ENCODE results near the gene RGS9BP. TPM values are rescaled to one million over a fixed set of nuclear protein-coding genes. Genes with fewer than 3 reads are reported as not detected.
"Not testable (repeated sequence)": the region's sequence is repeated elsewhere in the genome, so short reads cannot be mapped to it uniquely, and the experiment has no call there.

RGS9BP gene
- total RNA-seq, 6 donors from 2014 or later, result 2.2 to 9.4 (median 6.0) TPM

GRCh38 chr19:32702010-32702409 is 26.4 kb downstream of the RGS9BP start:
- Histone ChIP-seq H3K4me1 (peaks cover 2 to 35% (median 13%) of the 10 kb centered on the region in 4 donors), H3K36me3 (peaks cover 3 to 39% (median 12%) of the 10 kb centered on the region in 4 donors), H3K9me3 (peaks cover 6 to 10% (median 9%) of the 10 kb centered on the region in 4 donors), H3K4me3 (no peak overlapping the region), H3K27me3 (no peaks in the 10 kb centered on the region), H3K27ac (no peak overlapping the region)
- WGBS, 2 donors, result 62 to 71% methylated on average over 5 of the region's 5 CpGs
- TF ChIP-seq, protein P1, sequence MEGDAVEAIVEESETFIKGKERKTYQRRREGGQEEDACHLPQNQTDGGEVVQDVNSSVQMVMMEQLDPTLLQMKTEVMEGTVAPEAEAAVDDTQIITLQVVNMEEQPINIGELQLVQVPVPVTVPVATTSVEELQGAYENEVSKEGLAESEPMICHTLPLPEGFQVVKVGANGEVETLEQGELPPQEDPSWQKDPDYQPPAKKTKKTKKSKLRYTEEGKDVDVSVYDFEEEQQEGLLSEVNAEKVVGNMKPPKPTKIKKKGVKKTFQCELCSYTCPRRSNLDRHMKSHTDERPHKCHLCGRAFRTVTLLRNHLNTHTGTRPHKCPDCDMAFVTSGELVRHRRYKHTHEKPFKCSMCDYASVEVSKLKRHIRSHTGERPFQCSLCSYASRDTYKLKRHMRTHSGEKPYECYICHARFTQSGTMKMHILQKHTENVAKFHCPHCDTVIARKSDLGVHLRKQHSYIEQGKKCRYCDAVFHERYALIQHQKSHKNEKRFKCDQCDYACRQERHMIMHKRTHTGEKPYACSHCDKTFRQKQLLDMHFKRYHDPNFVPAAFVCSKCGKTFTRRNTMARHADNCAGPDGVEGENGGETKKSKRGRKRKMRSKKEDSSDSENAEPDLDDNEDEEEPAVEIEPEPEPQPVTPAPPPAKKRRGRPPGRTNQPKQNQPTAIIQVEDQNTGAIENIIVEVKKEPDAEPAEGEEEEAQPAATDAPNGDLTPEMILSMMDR (IDR thresholded peaks at IDR 0.05), result no peak
- TF ChIP-seq EP300 (IDR thresholded peaks at IDR 0.05) (no peak), POLR2A (IDR thresholded peaks at IDR 0.05) (no peak), POLR2AphosphoS5 (IDR thresholded peaks at IDR 0.05) (no peak)
- peak in 1 of 2 donors; percentile 59 for DNase-seq
- peak in 1 of 2 donors; percentile 49 for ATAC-seq (ENCODE audit: low FRiP score in 2 of 2)

DNA sequence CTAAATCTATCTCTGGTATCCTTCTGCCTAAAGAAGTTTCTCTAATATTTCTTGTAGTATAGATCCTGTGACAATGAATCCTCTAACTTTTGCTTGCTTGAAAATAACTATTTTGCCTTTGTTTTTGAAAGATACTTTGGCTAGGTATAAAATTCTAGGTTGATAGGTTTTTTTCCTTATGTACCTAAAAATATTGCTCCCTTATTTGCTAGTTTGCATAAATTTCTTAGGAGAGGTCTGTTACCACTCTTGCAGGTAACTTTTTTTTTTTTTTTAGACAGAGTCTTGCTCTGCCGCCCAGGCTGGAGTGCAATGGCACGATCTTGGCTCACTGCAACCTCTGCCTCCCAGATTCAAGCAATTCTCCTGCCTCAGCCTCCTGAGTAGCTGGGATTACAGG is 28.4 kb downstream of the RGS9BP start:
- ATAC-seq (ENCODE audit: low FRiP score in 2 of 2); H3K27ac ChIP-seq; H3K27me3 ChIP-seq; H3K4me3 ChIP-seq; DNase-seq: not testable (repeated sequence)
- H3K4me1 ChIP-seq, result peaks cover 0 to 39% (median 10%) of the 10 kb centered on the region in 4 donors
- peaks cover 3 to 31% (median 8%) of the 10 kb centered on the region in 4 donors for H3K36me3 ChIP-seq
- peaks cover 6 to 10% (median 9%) of the 10 kb centered on the region in 4 donors for H3K9me3 ChIP-seq
- 97 to 100% methylated on average over 2 of the region's 2 CpGs for WGBS, 2 donors

- DNase-seq, result peak in 1 of 2 donors; percentile 43
- Histone ChIP-seq H3K27me3 (no peaks in the 10 kb centered on the region), H3K4me3 (no peak overlapping the region), H3K27ac (no peak overlapping the region), H3K9me3 (peaks cover 6 to 10% (median 9%) of the 10 kb centered on the region in 4 donors), H3K36me3 (peaks cover 0 to 51% (median 14%) of the 10 kb centered on the region in 4 donors), H3K4me1 (peaks cover 0 to 18% (median 4%) of the 10 kb centered on the region in 4 donors)
- 62 to 69% methylated on average over 3 of the region's 3 CpGs for WGBS, 2 donors
- no peak for TF ChIP-seq POLR2A (IDR thresholded peaks at IDR 0.05)
- TF ChIP-seq, protein P1 (IDR thresholded peaks at IDR 0.05), result no peak
- no peak for TF ChIP-seq EP300 (IDR thresholded peaks at IDR 0.05)
- no peak for TF ChIP-seq POLR2AphosphoS5 (IDR thresholded peaks at IDR 0.05)
- peak in 1 of 2 donors; percentile 66 for ATAC-seq (ENCODE audit: low FRiP score in 2 of 2)
Measured at GRCh38 chr19:32708457-32708856, 32.8 kb downstream of the RGS9BP start.

DNA sequence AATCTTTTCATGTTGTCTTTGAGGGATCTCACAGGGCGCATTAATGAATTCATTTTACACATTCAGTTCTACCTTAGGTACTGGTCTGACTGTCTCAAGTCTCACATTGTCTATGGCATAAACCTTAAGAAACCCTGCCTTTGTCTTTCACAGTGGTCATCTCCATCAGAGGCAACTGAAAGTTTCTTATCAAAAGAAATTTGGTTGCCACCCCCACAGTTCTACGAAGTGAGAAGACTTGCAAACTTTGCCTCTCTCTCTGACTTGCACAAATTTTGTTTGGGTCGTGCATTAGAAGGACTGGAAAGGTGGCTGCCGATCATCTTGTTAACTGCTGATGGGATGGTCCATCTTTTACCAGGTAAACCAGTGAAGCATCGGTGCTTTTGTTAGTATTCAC is 33.4 kb downstream of the RGS9BP start:
- Histone ChIP-seq H3K9me3 (peaks cover 3 to 6% (median 5%) of the 10 kb centered on the region in 4 donors), H3K27me3 (no peaks in the 10 kb centered on the region), H3K27ac (no peak overlapping the region), H3K4me3 (no peak overlapping the region), H3K36me3 (peaks cover 0 to 57% (median 15%) of the 10 kb centered on the region in 4 donors), H3K4me1 (peaks cover 0 to 18% (median 4%) of the 10 kb centered on the region in 4 donors)
- WGBS, 2 donors, result 92% methylated on average over 5 of the region's 5 CpGs
- ATAC-seq (ENCODE audit: low FRiP score in 2 of 2) (no peak), DNase-seq (no peak)
- no peak for TF ChIP-seq EP300 (IDR thresholded peaks at IDR 0.05)
- TF ChIP-seq, protein P1 (IDR thresholded peaks at IDR 0.05), result no peak
- TF ChIP-seq POLR2AphosphoS5 (IDR thresholded peaks at IDR 0.05), result no peak
- TF ChIP-seq POLR2A (IDR thresholded peaks at IDR 0.05), result no peak

GRCh38 chr19:32711747-32712146 is 36.1 kb downstream of the RGS9BP start:
- peaks cover 0 to 55% (median 15%) of the 10 kb centered on the region in 4 donors for H3K36me3 ChIP-seq
- no peak overlapping the region for H3K27ac ChIP-seq
- no peaks in the 10 kb centered on the region for H3K9me3 ChIP-seq
- ATAC-seq (ENCODE audit: low FRiP score in 2 of 2) (no peak), DNase-seq (no peak)
- TF ChIP-seq POLR2AphosphoS5 (IDR thresholded peaks at IDR 0.05) (no peak), EP300 (IDR thresholded peaks at IDR 0.05) (no peak), POLR2A (IDR thresholded peaks at IDR 0.05) (no peak)
- TF ChIP-seq, protein P1 (IDR thresholded peaks at IDR 0.05), result no peak
- peaks cover 0 to 11% (median 2%) of the 10 kb centered on the region in 4 donors for H3K4me1 ChIP-seq
- H3K4me3 ChIP-seq, result no peak overlapping the region
- H3K27me3 ChIP-seq, result no peaks in the 10 kb centered on the region
- WGBS, 2 donors, result 72 to 78% methylated on average over 6 of the region's 6 CpGs

- H3K4me1 ChIP-seq; H3K27me3 ChIP-seq; H3K27ac ChIP-seq; H3K9me3 ChIP-seq; H3K4me3 ChIP-seq; ATAC-seq (ENCODE audit: low FRiP score in 2 of 2); DNase-seq: not testable (repeated sequence)
- H3K36me3 ChIP-seq, result peaks cover 0 to 41% (median 10%) of the 10 kb centered on the region in 4 donors
- WGBS, 2 donors, result 94 to 98% methylated on average over 7 of the region's 7 CpGs
Measured at GRCh38 chr19:32716203-32716602, 40.6 kb downstream of the RGS9BP start.
